ENCODE measurements around the gene DNAJC5.

The DNAJC5 gene

GRCh38 chr20:63893999-63894357 is 948 bp upstream of the DNAJC5 start:
- no peak for TF ChIP-seq CTCF (IDR thresholded peaks at IDR 0.05; ENCODE audit: low read length, missing control alignments)
- H3K4me3 ChIP-seq (replicated peaks; ENCODE audit: low read depth, low read length) = no peak overlapping the region
- no peak for DNase-seq (ENCODE audit: low read depth)

- DNase-seq (ENCODE audit: low read depth) = no peak
- peak overlapping the region; percentile 77 for H3K4me3 ChIP-seq (replicated peaks; ENCODE audit: low read depth, low read length)
- no peak for TF ChIP-seq CTCF (IDR thresholded peaks at IDR 0.05; ENCODE audit: low read length, missing control alignments)
Measured at GRCh38 chr20:63895202-63895951, 451 bp downstream of the DNAJC5 start.

- peak overlapping the region; percentile 77 for H3K4me3 ChIP-seq (replicated peaks; ENCODE audit: low read depth, low read length)
- TF ChIP-seq CTCF (IDR thresholded peaks at IDR 0.05; ENCODE audit: low read length, missing control alignments) = no peak
- peak; percentile 38 for DNase-seq (ENCODE audit: low read depth)
Measured at GRCh38 chr20:63895952-63896263, 982 bp downstream of the DNAJC5 start.

GRCh38 chr20:63896264-63897105 is 1.6 kb downstream of the DNAJC5 start:
- no peak for DNase-seq (ENCODE audit: low read depth)
- TF ChIP-seq CTCF (IDR thresholded peaks at IDR 0.05; ENCODE audit: low read length, missing control alignments) = no peak

GRCh38 chr20:63897978-63898561 is 3.1 kb downstream of the DNAJC5 start:
- TF ChIP-seq CTCF (IDR thresholded peaks at IDR 0.05; ENCODE audit: low read length, missing control alignments) = no peak
- H3K4me3 ChIP-seq (replicated peaks; ENCODE audit: low read depth, low read length) = no peak overlapping the region

More at GRCh38 chr20:63896264-63897105, 1.6 kb downstream of the DNAJC5 start:
- peak overlapping the region; percentile 77 for H3K4me3 ChIP-seq (replicated peaks; ENCODE audit: low read depth, low read length)

GRCh38 chr20:63898882-63899558 is 4.1 kb downstream of the DNAJC5 start:
- DNase-seq (ENCODE audit: low read depth) = no peak
- no peak for TF ChIP-seq CTCF (IDR thresholded peaks at IDR 0.05; ENCODE audit: low read length, missing control alignments)
- H3K4me3 ChIP-seq (replicated peaks; ENCODE audit: low read depth, low read length) = no peak overlapping the region

More at GRCh38 chr20:63897978-63898561, 3.1 kb downstream of the DNAJC5 start:
- no peak for DNase-seq (ENCODE audit: low read depth)

All from fibroblast of pulmonary artery (primary cell).